Measurements from ENCODE around the gene SLC23A2. TPM values are rescaled to one million over a fixed set of nuclear protein-coding genes. Genes with fewer than 3 reads are reported as not detected.

The SLC23A2 gene
- polyA plus RNA-seq, 3 donors, result 3.3 to 28.4 (median 6.4) TPM

GRCh38 chr20:4875578-4876067 lies 125.7 kb downstream of the SLC23A2 start:
- H3K4me1 Mint-ChIP-seq, result peaks cover 7% of the 10 kb centered on the region
- Histone ChIP-seq H2AFZ (ENCODE audit: insufficient read depth, low read depth, low read length, poor library complexity, severe bottlenecking) (no peak overlapping the region), H4K20me1 (ENCODE audit: insufficient read depth, low read length) (peaks cover under 1% of the 10 kb centered on the region), H3K27ac (ENCODE audit: low read depth in 1 of 2, low read length in 2 of 2) (no peak overlapping the region), H3K4me3 (replicated peaks in 1 of 3; ENCODE audit: low read depth in 2 of 3, low read length in 3 of 3) (no peak overlapping the region), H3K9ac (ENCODE audit: insufficient read depth, low read length, poor library complexity, severe bottlenecking) (no peak overlapping the region), H3K27me3 (ENCODE audit: control insufficient read depth in 2 of 2, insufficient read depth in 2 of 2, low read length in 2 of 2) (no peaks in the 10 kb centered on the region), H3K9me3 (replicated peaks in 1 of 2; ENCODE audit: control insufficient read depth in 1 of 2, insufficient read depth in 1 of 2, low read length in 2 of 2) (no peaks in the 10 kb centered on the region), H3K79me2 (ENCODE audit: insufficient read depth, low read length) (no peaks in the 10 kb centered on the region), H3K36me3 (replicated peaks in 1 of 2; ENCODE audit: control insufficient read depth in 1 of 2, insufficient read depth in 2 of 2, low read length in 2 of 2) (peaks cover 71 to 94% of the 10 kb centered on the region in 2 donors), H3K4me2 (replicated peaks; ENCODE audit: extremely low read depth, low read length, poor library complexity, severe bottlenecking) (no peak overlapping the region), H3K4me1 (ENCODE audit: control insufficient read depth in 1 of 2, insufficient read depth in 2 of 2, low read length in 2 of 2) (no peaks in the 10 kb centered on the region)
- 96% methylated on average over 14 of the region's 16 CpGs for WGBS (ENCODE audit: insufficient coverage)
- H3K27ac Mint-ChIP-seq, result peak overlapping the region in 1 of 7 donors; percentile 82
- H3K9me3 Mint-ChIP-seq, result no peaks in the 10 kb centered on the region
- peaks cover 0 to 2% (median 0%) of the 10 kb centered on the region in 3 donors for H3K27me3 Mint-ChIP-seq (ENCODE audit: low read depth in 3 of 3)
- H3K36me3 Mint-ChIP-seq, result peaks cover 86 to 89% of the 10 kb centered on the region in 2 donors
- no peak overlapping the region for H3K4me3 Mint-ChIP-seq
- DNase-seq, result no peak
- intact Hi-C loops (cut with micrococcal nuclease), result no loop called here
- TF ChIP-seq CTCF (IDR thresholded peaks at IDR 0.05), result no peak

GRCh38 chr20:4873396-4873795 lies 127.9 kb downstream of the SLC23A2 start:
- DNase-seq, result no peak
- H3K4me1 ChIP-seq (ENCODE audit: control insufficient read depth in 1 of 2, insufficient read depth in 2 of 2, low read length in 2 of 2), result no peaks in the 10 kb centered on the region
- no peaks in the 10 kb centered on the region for H3K9me3 ChIP-seq (replicated peaks in 1 of 2; ENCODE audit: control insufficient read depth in 1 of 2, insufficient read depth in 1 of 2, low read length in 2 of 2)
- WGBS (ENCODE audit: insufficient coverage), result 100% methylated on average over 1 of the region's 2 CpGs
- Mint-ChIP-seq H3K27ac (peak overlapping the region in 4 of 7 donors; percentile 15 to 41 (median 26)), H3K36me3 (peaks cover 83 to 88% of the 10 kb centered on the region in 2 donors), H3K4me1 (peaks cover 3% of the 10 kb centered on the region), H3K27me3 (ENCODE audit: low read depth in 3 of 3) (peaks cover 0 to 4% (median 0%) of the 10 kb centered on the region in 3 donors), H3K9me3 (no peaks in the 10 kb centered on the region), H3K4me3 (no peak overlapping the region)
- H2AFZ ChIP-seq (ENCODE audit: insufficient read depth, low read depth, low read length, poor library complexity, severe bottlenecking), result no peak overlapping the region
- peaks cover 72 to 94% of the 10 kb centered on the region in 2 donors for H3K36me3 ChIP-seq (replicated peaks in 1 of 2; ENCODE audit: control insufficient read depth in 1 of 2, insufficient read depth in 2 of 2, low read length in 2 of 2)
- no peaks in the 10 kb centered on the region for H3K27me3 ChIP-seq (ENCODE audit: control insufficient read depth in 2 of 2, insufficient read depth in 2 of 2, low read length in 2 of 2)
- no peak overlapping the region for H3K4me3 ChIP-seq (replicated peaks in 1 of 3; ENCODE audit: low read depth in 2 of 3, low read length in 3 of 3)
- TF ChIP-seq CTCF (IDR thresholded peaks at IDR 0.05), result no peak
- H3K79me2 ChIP-seq (ENCODE audit: insufficient read depth, low read length), result no peaks in the 10 kb centered on the region
- no peaks in the 10 kb centered on the region for H4K20me1 ChIP-seq (ENCODE audit: insufficient read depth, low read length)
- H3K27ac ChIP-seq (ENCODE audit: low read depth in 1 of 2, low read length in 2 of 2), result no peak overlapping the region
- no peak overlapping the region for H3K9ac ChIP-seq (ENCODE audit: insufficient read depth, low read length, poor library complexity, severe bottlenecking)
- H3K4me2 ChIP-seq (replicated peaks; ENCODE audit: extremely low read depth, low read length, poor library complexity, severe bottlenecking), result no peak overlapping the region
- intact Hi-C loops (cut with micrococcal nuclease), result no loop called here
